DND-41 (cell line): ENCODE measurements around the gene PDE4D.

Source experiments
- CTCF ChIP-seq: IDR thresholded peaks from 2 replicates; pipeline ENCODE4 v1.5.1; 2012; ENCODE audit warnings: borderline replicate concordance, low read length, moderate library complexity, mild to moderate bottlenecking; ENCODE audit not compliant: poor library complexity, severe bottlenecking; ENCODE audit errors: extremely low read depth
- EZH2 ChIP-seq: IDR thresholded peaks from 3 replicates; pipeline ENCODE4 v1.6.1; 2012; ENCODE audit warnings: borderline replicate concordance, low read depth, mild to moderate bottlenecking, moderate library complexity, low read length, inconsistent platforms; ENCODE audit not compliant: severe bottlenecking

GRCh38 chr5:59489551-59489950 is 404.0 kb downstream of the PDE4D start:
- TF ChIP-seq CTCF (no peak), EZH2 (no peak)
